WTC11 (cell line): ENCODE data around the gene CETN2. TPM values are rescaled to one million over a fixed set of nuclear protein-coding genes. Genes with fewer than 3 reads are reported as not detected.

ENCODE experiments used
- ATAC-seq: fragments of 200-7000 bp; cut with Tn5 transposase; 2 replicates; pipeline ENCODE4 v1.10.0; 2021; ENCODE audit warnings: mild to moderate bottlenecking, moderate library complexity
- CTCF ChIA-PET: fragments of 300-600 bp; sonication (Branson Sonifier 250); formaldehyde crosslinking; loops from one replicate; lab custom pipeline; 2021; ENCODE audit warnings: antibody characterized with exemption; lab: Charles Lee
- POLR2A ChIA-PET: fragments of 350-600 bp; sonication (Branson Sonifier 250); formaldehyde crosslinking; loops from one replicate; lab custom pipeline; 2021; ENCODE audit warnings: antibody characterized with exemption; lab: Charles Lee
- DNase-seq: peaks from one replicate; pipeline ENCODE4 v3.0.0; 2021; ENCODE audit warnings: low spot score
- H3K27ac Mint-ChIP-seq: 2 replicates; pipeline ENCODE4 v1.8.0; 2021; ENCODE audit warnings: mixed read lengths
- H3K27me3 Mint-ChIP-seq: 2 replicates; pipeline ENCODE4 v1.8.0; 2021; ENCODE audit warnings: low read depth, mild to moderate bottlenecking, moderate library complexity, mixed read lengths
- H3K36me3 Mint-ChIP-seq: 2 replicates; pipeline ENCODE4 v1.8.0; 2021; ENCODE audit warnings: mixed read lengths
- H3K4me1 Mint-ChIP-seq: 2 replicates; pipeline ENCODE4 v1.8.0; 2022; ENCODE audit warnings: mixed read lengths
- H3K4me3 Mint-ChIP-seq: 2 replicates; pipeline ENCODE4 v1.8.0; 2021; ENCODE audit warnings: mild to moderate bottlenecking, moderate library complexity, mixed read lengths
- H3K9me3 Mint-ChIP-seq: 2 replicates; pipeline ENCODE4 v1.8.0; 2021; ENCODE audit warnings: mixed read lengths
- ARID4B ChIP-seq: sonication (generic); formaldehyde crosslinking; IDR thresholded peaks from 2 replicates; pipeline ENCODE4 v1.8.0; 2023; ENCODE audit warnings: missing genetic modification reagents, mild to moderate bottlenecking, borderline replicate concordance
- ATF3 ChIP-seq: sonication (generic); formaldehyde crosslinking; conservative IDR thresholded peaks from 2 replicates; pipeline ENCODE4 v1.8.1; 2022; ENCODE audit warnings: mild to moderate bottlenecking, missing genetic modification reagents
- CBFB ChIP-seq: sonication (generic); formaldehyde crosslinking; IDR thresholded peaks from 2 replicates; pipeline ENCODE4 v1.8.1; 2022; ENCODE audit warnings: mild to moderate bottlenecking, low read depth, missing genetic modification reagents
- CTCF ChIP-seq: fragments of 200-600 bp; IDR thresholded peaks from 2 replicates; pipeline ENCODE4 v1.8.0; 2022; ENCODE audit warnings: antibody characterized with exemption
- ESRRA ChIP-seq: sonication (generic); formaldehyde crosslinking; IDR thresholded peaks from 2 replicates; pipeline ENCODE4 v1.8.1; 2022; ENCODE audit warnings: mild to moderate bottlenecking, missing genetic modification reagents, borderline replicate concordance
- FOXP4 ChIP-seq: sonication (generic); formaldehyde crosslinking; IDR thresholded peaks from 2 replicates; pipeline ENCODE4 v1.8.0; 2022; ENCODE audit warnings: mild to moderate bottlenecking, missing genetic modification reagents
- GTF2I ChIP-seq: fragments of 250-450 bp; sonication (Bioruptor Pico); conservative IDR thresholded peaks from 2 replicates; pipeline ENCODE4 v1.4.0; 2021; ENCODE audit warnings: mild to moderate bottlenecking
- HMGXB4 ChIP-seq: sonication (generic); formaldehyde crosslinking; IDR thresholded peaks from 2 replicates; pipeline ENCODE4 v1.8.1; 2023; ENCODE audit warnings: mild to moderate bottlenecking, moderate library complexity, missing genetic modification reagents
- IRF1 ChIP-seq: sonication (generic); formaldehyde crosslinking; IDR thresholded peaks from 2 replicates; pipeline ENCODE4 v1.8.0; 2023; ENCODE audit warnings: missing genetic modification reagents
- JUN ChIP-seq: sonication (generic); formaldehyde crosslinking; IDR thresholded peaks from 2 replicates; pipeline ENCODE4 v1.8.0; 2023; ENCODE audit warnings: mild to moderate bottlenecking, missing genetic modification reagents
- KAT7 ChIP-seq: sonication (generic); formaldehyde crosslinking; IDR thresholded peaks from 2 replicates; pipeline ENCODE4 v1.8.1; 2023; ENCODE audit warnings: missing genetic modification reagents, mild to moderate bottlenecking, borderline replicate concordance
- PRRX2 ChIP-seq: fragments of 250-450 bp; sonication (Bioruptor Pico); IDR thresholded peaks from 2 replicates; pipeline ENCODE4 v1.8.0; 2021; ENCODE audit warnings: mild to moderate bottlenecking
- SMAD3 ChIP-seq: sonication (generic); formaldehyde crosslinking; IDR thresholded peaks from 2 replicates; pipeline ENCODE4 v1.8.0; 2022; ENCODE audit warnings: missing genetic modification reagents, mild to moderate bottlenecking, borderline replicate concordance
- SOX15 ChIP-seq: fragments of 250-450 bp; sonication (Bioruptor Pico); IDR thresholded peaks from 2 replicates; pipeline ENCODE4 v1.9.0; 2021; ENCODE audit warnings: mild to moderate bottlenecking
- TEAD4 ChIP-seq: sonication (generic); formaldehyde crosslinking; IDR thresholded peaks from 2 replicates; pipeline ENCODE4 v1.8.0; 2022; ENCODE audit warnings: mild to moderate bottlenecking, missing genetic modification reagents
- TP53 ChIP-seq: sonication (generic); formaldehyde crosslinking; IDR thresholded peaks from 2 replicates; pipeline ENCODE4 v1.8.1; 2023; ENCODE audit warnings: mild to moderate bottlenecking, missing genetic modification reagents
- ZBTB43 ChIP-seq: sonication (generic); formaldehyde crosslinking; IDR thresholded peaks from 2 replicates; pipeline ENCODE4 v1.8.1; 2023; ENCODE audit warnings: mild to moderate bottlenecking, missing genetic modification reagents
- ZNF138 ChIP-seq: sonication (generic); formaldehyde crosslinking; conservative IDR thresholded peaks from 2 replicates; pipeline ENCODE4 v1.8.1; 2022; ENCODE audit warnings: mild to moderate bottlenecking, moderate library complexity, missing genetic modification reagents
- ZNF232 ChIP-seq: sonication (generic); formaldehyde crosslinking; IDR thresholded peaks from 2 replicates; pipeline ENCODE4 v1.8.0; 2022; ENCODE audit warnings: mild to moderate bottlenecking, missing genetic modification reagents
- ZNF281 ChIP-seq: sonication (generic); formaldehyde crosslinking; IDR thresholded peaks from 2 replicates; pipeline ENCODE4 v1.8.0; 2023; ENCODE audit warnings: mild to moderate bottlenecking, missing genetic modification reagents
- ZNF423 ChIP-seq: fragments of 250-450 bp; sonication (Bioruptor Pico); IDR thresholded peaks from 2 replicates; pipeline ENCODE4 v2.1.2; 2022; ENCODE audit warnings: mild to moderate bottlenecking, moderate library complexity
- total RNA-seq: library from RNA; stranded (reverse); gene quantifications from 3 replicates; pipeline ENCODE4 v1.2.3, GENCODE V29; 2021

The CETN2 gene
- total RNA-seq, 1 experiment from 2014 or later, result 20.5 TPM

- TF ChIP-seq FOXP4 (CRISPR knock-in tag) (no peak), HMGXB4 (CRISPR knock-in tag) (no peak), KAT7 (CRISPR knock-in tag) (no peak), SMAD3 (CRISPR knock-in tag) (no peak)
These were observed 834 bp upstream of the CETN2 start (continued) for GRCh38 chrX:152831391-152831790.

GRCh38 chrX:152824841-152825374 lies 5.6 kb downstream of the CETN2 start:
- Mint-ChIP-seq H3K4me1 (no peaks in the 10 kb centered on the region), H3K27ac (no peak overlapping the region), H3K27me3 (peaks cover 3% of the 10 kb centered on the region), H3K9me3 (no peaks in the 10 kb centered on the region), H3K36me3 (no peaks in the 10 kb centered on the region), H3K4me3 (no peak overlapping the region)
- no peak for DNase-seq
- POLR2A ChIA-PET, result no interaction called here
- no peak for ATAC-seq
- CTCF ChIA-PET, result no interaction called here
- no peak for TF ChIP-seq CBFB (CRISPR knock-in tag)
- no peak for TF ChIP-seq CTCF
- TF ChIP-seq ZNF281 (CRISPR knock-in tag), result no peak
- no peak for TF ChIP-seq TP53
- no peak for TF ChIP-seq JUN (CRISPR knock-in tag)
- no peak for TF ChIP-seq ZNF138
- TF ChIP-seq IRF1 (CRISPR knock-in tag), result no peak
- TF ChIP-seq ZNF423, result no peak
- TF ChIP-seq ZNF232 (CRISPR knock-in tag), result no peak
- no peak for TF ChIP-seq PRRX2 (CRISPR knock-in tag)
- TF ChIP-seq GTF2I (CRISPR knock-in tag), result no peak
- TF ChIP-seq TEAD4, result no peak
- no peak for TF ChIP-seq ATF3 (CRISPR knock-in tag)
- no peak for TF ChIP-seq SOX15 (CRISPR knock-in tag)
- TF ChIP-seq ZBTB43 (CRISPR knock-in tag), result no peak
- TF ChIP-seq ARID4B (CRISPR knock-in tag), result no peak
- no peak for TF ChIP-seq ESRRA (CRISPR knock-in tag)
